Measurements from ENCODE around the gene DMD.
"Not testable (repeated sequence)": the region's sequence is repeated elsewhere in the genome, so short reads cannot be mapped to it uniquely, and the experiment has no call there.

DNA sequence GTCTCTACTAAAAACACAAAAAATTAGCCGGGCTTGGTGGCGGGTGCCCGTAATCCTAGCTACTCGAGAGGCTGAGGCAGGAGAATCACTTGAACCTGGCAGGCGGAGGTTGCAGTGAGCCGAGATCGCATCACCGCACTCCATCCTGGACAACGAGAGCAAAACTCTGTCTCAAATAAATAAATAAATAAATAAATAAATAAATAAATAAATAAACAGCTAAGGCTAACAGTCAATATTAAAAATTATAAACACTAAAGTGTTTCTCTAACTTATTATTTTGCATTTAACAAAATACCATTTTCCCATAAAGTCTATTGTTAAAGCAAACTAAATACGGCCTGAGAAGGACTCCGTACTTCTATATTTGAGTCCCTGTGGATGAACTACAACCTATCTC, 137.7 kb downstream of the DMD start:
- TF ChIP-seq, protein P1, sequence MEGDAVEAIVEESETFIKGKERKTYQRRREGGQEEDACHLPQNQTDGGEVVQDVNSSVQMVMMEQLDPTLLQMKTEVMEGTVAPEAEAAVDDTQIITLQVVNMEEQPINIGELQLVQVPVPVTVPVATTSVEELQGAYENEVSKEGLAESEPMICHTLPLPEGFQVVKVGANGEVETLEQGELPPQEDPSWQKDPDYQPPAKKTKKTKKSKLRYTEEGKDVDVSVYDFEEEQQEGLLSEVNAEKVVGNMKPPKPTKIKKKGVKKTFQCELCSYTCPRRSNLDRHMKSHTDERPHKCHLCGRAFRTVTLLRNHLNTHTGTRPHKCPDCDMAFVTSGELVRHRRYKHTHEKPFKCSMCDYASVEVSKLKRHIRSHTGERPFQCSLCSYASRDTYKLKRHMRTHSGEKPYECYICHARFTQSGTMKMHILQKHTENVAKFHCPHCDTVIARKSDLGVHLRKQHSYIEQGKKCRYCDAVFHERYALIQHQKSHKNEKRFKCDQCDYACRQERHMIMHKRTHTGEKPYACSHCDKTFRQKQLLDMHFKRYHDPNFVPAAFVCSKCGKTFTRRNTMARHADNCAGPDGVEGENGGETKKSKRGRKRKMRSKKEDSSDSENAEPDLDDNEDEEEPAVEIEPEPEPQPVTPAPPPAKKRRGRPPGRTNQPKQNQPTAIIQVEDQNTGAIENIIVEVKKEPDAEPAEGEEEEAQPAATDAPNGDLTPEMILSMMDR (IDR thresholded peaks at IDR 0.05): not testable (repeated sequence)
- TF ChIP-seq POLR2A, EP300, POLR2AphosphoS5 (IDR thresholded peaks at IDR 0.05): not testable (repeated sequence)

Measured in sigmoid colon (tissue), 4 donors.